Effector memory CD4-positive, alpha-beta T cell (primary cell): ENCODE measurements around the gene EDN1.

Source experiments
- DNase-seq, 3 donors: peaks; one replicate each; pipeline ENCODE4 v3.0.0-alpha.2; 2020
- H3K27ac ChIP-seq: 2 replicates; pipeline ENCODE4 v1.7.0; 2013; ENCODE audit warnings: mild to moderate bottlenecking, low read length, moderate library complexity; ENCODE audit not compliant: insufficient read depth, poor library complexity, severe bottlenecking
- H3K27me3 ChIP-seq: replicated peaks from 2 replicates; pipeline ENCODE4 v1.7.0; 2013; ENCODE audit warnings: mild to moderate bottlenecking, low read length; ENCODE audit not compliant: insufficient read depth, control insufficient read depth, poor library complexity, severe bottlenecking
- H3K36me3 ChIP-seq: 2 replicates; pipeline ENCODE4 v1.7.0; 2013; ENCODE audit warnings: mild to moderate bottlenecking, low read length, moderate library complexity; ENCODE audit not compliant: control insufficient read depth, insufficient read depth
- H3K4me1 ChIP-seq: 2 replicates; pipeline ENCODE4 v1.7.0; 2013; ENCODE audit warnings: low read length, mild to moderate bottlenecking; ENCODE audit not compliant: control insufficient read depth, insufficient read depth, poor library complexity, severe bottlenecking
- H3K4me3 ChIP-seq: 2 replicates; pipeline ENCODE4 v1.7.0; 2013; ENCODE audit warnings: low read length, low read depth, mild to moderate bottlenecking; ENCODE audit not compliant: insufficient read depth, poor library complexity, severe bottlenecking
- H3K9me3 ChIP-seq: 2 replicates; pipeline ENCODE4 v1.7.0; 2013; ENCODE audit warnings: mild to moderate bottlenecking, low read length, moderate library complexity; ENCODE audit not compliant: control insufficient read depth

EDN1 gene

DNA sequence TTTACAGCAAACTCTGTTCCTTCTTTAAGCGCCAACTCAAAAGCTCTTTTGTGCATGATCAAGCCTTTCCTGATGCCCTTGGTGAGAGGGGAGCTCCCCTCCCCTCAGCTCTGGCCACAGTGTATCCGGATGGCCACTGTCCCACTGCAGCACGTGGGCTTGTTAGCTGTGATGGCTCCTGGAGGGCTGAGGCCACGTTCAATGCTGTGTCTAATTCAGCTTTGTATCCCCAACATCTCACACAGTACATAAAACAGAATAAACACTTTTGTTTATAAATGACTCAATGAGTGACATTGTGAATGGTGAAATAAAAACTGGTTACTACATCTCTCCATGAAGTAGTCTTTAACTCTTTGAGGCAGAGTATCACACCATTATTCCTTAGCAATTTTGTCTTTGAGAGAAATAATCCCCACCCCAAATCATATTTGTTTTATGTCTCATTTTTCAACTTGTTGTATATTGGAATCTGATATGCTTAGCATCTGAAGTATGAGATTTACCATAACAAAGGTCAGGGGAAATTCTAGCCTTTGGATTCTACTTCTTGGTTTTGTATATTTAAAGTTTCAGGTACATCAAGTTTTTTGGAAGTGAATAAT, 44.5 kb downstream of the EDN1 start:
- Histone ChIP-seq H3K27me3 (no peaks in the 10 kb centered on the region), H3K27ac (no peak overlapping the region), H3K36me3 (no peaks in the 10 kb centered on the region), H3K4me1 (no peaks in the 10 kb centered on the region), H3K4me3 (no peak overlapping the region), H3K9me3 (no peaks in the 10 kb centered on the region)
- no peak for DNase-seq

DNA sequence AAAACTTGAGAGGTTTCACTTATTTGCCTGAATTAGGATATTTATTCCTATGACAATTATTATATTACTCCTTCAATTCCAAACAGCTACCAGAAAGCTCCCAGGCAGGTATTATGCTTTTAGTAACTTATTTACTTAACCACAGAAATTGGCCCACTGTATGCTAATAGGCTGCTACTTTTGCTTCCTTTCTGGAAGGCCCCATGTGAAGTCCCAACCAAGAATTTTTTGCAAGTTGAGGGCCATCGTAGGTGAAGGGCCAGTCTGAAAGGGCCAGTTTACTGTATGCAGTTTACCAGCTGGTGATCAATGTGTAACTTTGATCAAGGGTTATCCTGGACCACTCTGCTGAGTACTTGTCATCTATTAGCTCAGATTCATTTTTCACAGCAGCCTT, 45.0 kb downstream of the EDN1 start:
- DNase-seq, result no peak
- Histone ChIP-seq H3K4me1 (no peaks in the 10 kb centered on the region), H3K27ac (no peak overlapping the region), H3K4me3 (no peak overlapping the region), H3K36me3 (no peaks in the 10 kb centered on the region), H3K27me3 (no peaks in the 10 kb centered on the region), H3K9me3 (no peaks in the 10 kb centered on the region)

DNA sequence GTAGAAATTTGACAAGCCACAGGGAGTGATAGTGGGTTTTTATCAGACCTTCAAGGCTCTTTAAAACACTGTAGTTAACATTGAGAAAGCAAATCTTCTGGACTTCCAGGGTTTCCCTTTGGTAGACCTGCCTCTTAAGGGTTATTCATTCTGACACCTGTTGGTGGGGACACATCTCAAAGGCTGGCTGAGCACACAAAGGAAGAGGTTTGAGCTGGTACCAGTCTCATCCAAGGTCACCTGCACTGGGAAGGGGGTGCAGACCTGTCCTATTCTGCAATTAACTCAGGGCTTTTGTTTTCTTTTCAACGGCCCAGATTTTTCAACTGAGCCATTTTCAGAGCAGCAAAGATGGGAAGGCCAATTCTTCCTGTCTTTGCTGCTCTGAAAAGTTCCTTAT, 45.6 kb downstream of the EDN1 start:
- Histone ChIP-seq H3K36me3 (no peaks in the 10 kb centered on the region), H3K4me3 (no peak overlapping the region), H3K27me3 (no peaks in the 10 kb centered on the region), H3K4me1 (no peaks in the 10 kb centered on the region), H3K27ac (no peak overlapping the region), H3K9me3 (no peaks in the 10 kb centered on the region)
- no peak for DNase-seq

GRCh38 chr6:12336121-12336971, 46.2 kb downstream of the EDN1 start:
- Histone ChIP-seq H3K4me3 (no peak overlapping the region), H3K9me3 (no peaks in the 10 kb centered on the region), H3K4me1 (no peaks in the 10 kb centered on the region), H3K27ac (no peak overlapping the region), H3K27me3 (no peaks in the 10 kb centered on the region), H3K36me3 (no peaks in the 10 kb centered on the region)
- no peak for DNase-seq

GRCh38 chr6:12339022-12339421, 48.9 kb downstream of the EDN1 start:
- H3K27me3 ChIP-seq, result no peaks in the 10 kb centered on the region
- DNase-seq, result no peak
- H3K36me3 ChIP-seq, result no peaks in the 10 kb centered on the region
- H3K4me3 ChIP-seq, result no peak overlapping the region
- no peaks in the 10 kb centered on the region for H3K9me3 ChIP-seq
- no peak overlapping the region for H3K27ac ChIP-seq
- no peaks in the 10 kb centered on the region for H3K4me1 ChIP-seq

DNA sequence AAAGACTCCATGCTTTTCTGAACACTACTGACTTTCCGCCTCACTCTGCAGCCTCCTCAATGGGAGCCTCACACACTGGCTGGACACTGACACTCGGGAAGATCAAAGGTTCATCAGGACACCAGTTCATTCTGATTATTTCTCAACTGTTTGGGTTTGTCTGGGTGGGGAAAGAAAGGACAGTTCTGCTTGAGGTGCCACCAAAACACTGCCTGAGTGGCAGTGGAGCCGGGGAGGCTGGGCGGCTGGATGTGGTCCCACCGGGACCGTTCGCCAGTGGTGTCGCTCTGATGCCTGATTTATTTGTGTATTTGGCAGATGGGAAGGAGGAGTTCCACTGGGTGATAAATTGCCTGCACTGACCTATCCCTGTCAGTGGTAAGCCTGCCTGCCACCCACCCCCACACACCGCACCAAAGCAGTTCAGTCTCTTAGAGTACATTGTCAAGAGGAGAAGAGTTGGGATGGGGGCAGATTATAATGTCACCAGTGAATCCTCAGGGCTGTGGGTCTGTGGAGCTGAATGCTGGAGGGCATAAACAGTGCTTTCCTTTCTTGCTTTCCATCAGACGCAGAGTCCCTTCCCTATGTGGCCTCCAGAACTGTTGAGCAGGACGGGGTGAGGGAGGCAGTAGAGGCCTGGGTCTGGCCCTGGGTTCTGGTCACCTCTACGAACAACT, 49.8 kb downstream of the EDN1 start:
- H3K9me3 ChIP-seq, result no peaks in the 10 kb centered on the region
- H3K27ac ChIP-seq, result no peak overlapping the region
- no peak for DNase-seq
- H3K36me3 ChIP-seq, result no peaks in the 10 kb centered on the region
- no peaks in the 10 kb centered on the region for H3K4me1 ChIP-seq
- no peaks in the 10 kb centered on the region for H3K27me3 ChIP-seq
- no peak overlapping the region for H3K4me3 ChIP-seq

DNA sequence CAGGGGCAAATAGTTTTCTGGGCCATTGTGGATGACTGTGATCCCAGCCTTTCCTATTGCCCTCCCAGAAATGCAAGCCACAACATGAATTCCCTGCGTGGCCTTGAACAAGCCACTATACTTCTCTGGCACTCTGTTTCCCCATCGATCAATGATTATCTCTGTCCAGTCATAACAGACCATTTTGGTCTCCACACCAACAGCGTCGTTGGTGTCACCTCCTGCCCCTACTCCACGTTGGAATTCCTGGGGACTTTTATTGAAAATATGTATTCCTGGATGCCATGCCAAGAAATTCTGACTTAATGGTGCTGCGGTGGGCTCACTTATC, 50.3 kb downstream of the EDN1 start:
- no peaks in the 10 kb centered on the region for H3K36me3 ChIP-seq
- H3K27me3 ChIP-seq, result no peaks in the 10 kb centered on the region
- H3K4me1 ChIP-seq, result no peaks in the 10 kb centered on the region
- H3K4me3 ChIP-seq, result no peak overlapping the region
- H3K27ac ChIP-seq, result no peak overlapping the region
- H3K9me3 ChIP-seq, result no peaks in the 10 kb centered on the region
- DNase-seq, result no peak

GRCh38 chr6:12342664-12343063, 52.5 kb downstream of the EDN1 start:
- H3K9me3 ChIP-seq, result no peaks in the 10 kb centered on the region
- H3K27ac ChIP-seq, result no peak overlapping the region
- H3K27me3 ChIP-seq, result no peaks in the 10 kb centered on the region
- no peak for DNase-seq
- no peak overlapping the region for H3K4me3 ChIP-seq
- no peaks in the 10 kb centered on the region for H3K4me1 ChIP-seq
- no peaks in the 10 kb centered on the region for H3K36me3 ChIP-seq

GRCh38 chr6:12343122-12343439, 52.9 kb downstream of the EDN1 start:
- DNase-seq, result no peak
- H3K9me3 ChIP-seq, result no peaks in the 10 kb centered on the region
- no peaks in the 10 kb centered on the region for H3K27me3 ChIP-seq
- H3K27ac ChIP-seq, result no peak overlapping the region
- no peak overlapping the region for H3K4me3 ChIP-seq
- no peaks in the 10 kb centered on the region for H3K4me1 ChIP-seq
- no peaks in the 10 kb centered on the region for H3K36me3 ChIP-seq

GRCh38 chr6:12343440-12344162, 53.4 kb downstream of the EDN1 start:
- Histone ChIP-seq H3K27ac (no peak overlapping the region), H3K27me3 (no peaks in the 10 kb centered on the region), H3K4me1 (no peaks in the 10 kb centered on the region), H3K4me3 (no peak overlapping the region), H3K9me3 (no peaks in the 10 kb centered on the region), H3K36me3 (no peaks in the 10 kb centered on the region)
- DNase-seq, result no peak
